Measurements from ENCODE around the gene SPAG17. TPM values are rescaled to one million over a fixed set of nuclear protein-coding genes. Genes with fewer than 3 reads are reported as not detected.

Gene SPAG17
- total and polyA plus RNA-seq, 2 of the 4 experiments (the other 2 are of a cell fraction), result 0.10 TPM; not detected in 1

DNA sequence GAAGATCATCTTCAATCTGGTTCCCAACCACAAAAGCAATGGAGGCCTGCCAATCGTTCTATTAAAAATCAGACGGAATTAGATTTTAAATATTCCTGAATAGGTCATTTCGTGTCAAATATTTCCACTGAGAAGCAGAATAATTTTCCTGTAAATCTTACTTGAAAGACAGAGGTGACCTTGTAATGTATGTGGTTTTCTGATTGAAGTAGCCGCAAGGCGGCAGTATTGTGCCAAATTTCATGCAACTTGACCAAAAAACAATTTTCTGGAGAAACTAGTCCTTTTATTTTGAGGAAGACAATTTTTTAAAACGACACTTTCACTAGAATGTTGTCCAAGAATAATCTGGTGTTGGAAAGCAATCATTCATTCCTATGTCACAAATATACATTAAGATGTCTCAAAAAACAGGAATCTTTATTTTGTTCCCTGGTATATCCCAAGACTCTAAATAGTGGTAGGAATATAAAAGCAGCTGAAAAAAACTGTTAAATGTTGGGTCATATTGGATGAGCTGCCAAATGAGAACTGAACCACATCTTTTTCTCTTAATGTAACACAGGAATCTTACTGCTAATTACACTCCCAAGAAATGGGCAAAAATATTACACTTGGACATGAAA is 33.6 kb downstream of the SPAG17 start:
- intact Hi-C loops (cut with micrococcal nuclease) (loop anchor here (1.0 to 5.0 kb wide), 4 partner anchors 74 to 1216 kb away; no protein-coding TSS in a partner anchor), in situ Hi-C loops (cut with MboI; ENCODE audit: low sequenced_read_pairs) (loop anchor here (10.0 to 25.0 kb wide), 3 partner anchors 77 to 1211 kb away; partner anchors contain the start of genes HAO2 and TBX15)
- no CpG with 5 or more reads among the region's 6 CpGs for WGBS, 2 experiments (ENCODE audit: extremely low coverage in 2 of 2, insufficient read length in 1 of 2)

More for the DNA sequence above, 33.6 kb downstream of the SPAG17 start:
- H3K14ac ChIP-seq (replicated peaks; ENCODE audit: low read depth, low read length), result no peak overlapping the region
- H3K9me1 ChIP-seq (ENCODE audit: insufficient read depth, low read length), result peaks cover 4% of the 10 kb centered on the region
- no peak overlapping the region for H2BK20ac ChIP-seq (ENCODE audit: low read depth, low read length)
- H3K4me3 ChIP-seq (ENCODE audit: insufficient read depth, low read depth, low read length), result no peak overlapping the region
- no peak overlapping the region for H3K18ac ChIP-seq (ENCODE audit: low read depth, low read length)
- no peak overlapping the region for H4K91ac ChIP-seq (ENCODE audit: insufficient read depth, low read depth, low read length)
- no peaks in the 10 kb centered on the region for H3K36me3 ChIP-seq (ENCODE audit: control insufficient read depth, insufficient read depth, low read length)
- ChIA-PET POLR2A (ENCODE audit: unreplicated experiment) (no interaction called here), CTCF (interaction anchor here (0.8 to 1.1 kb wide), 2 partner anchors 96 to 348 kb away, joined by 3 to 4 read pairs; no protein-coding TSS in a partner anchor)
- H3K9ac ChIP-seq (ENCODE audit: low read depth, low read length), result no peak overlapping the region
- H2AK5ac ChIP-seq (ENCODE audit: low read depth, low read length), result no peak overlapping the region
- H3K23ac ChIP-seq (ENCODE audit: low read depth, low read length), result no peak overlapping the region
- no peak overlapping the region for H3K27ac ChIP-seq (ENCODE audit: insufficient read depth, low read length)
- BruUV-seq (replicated peaks), result no TSS peak
- no peak overlapping the region for H3K4ac ChIP-seq (ENCODE audit: low read depth, low read length)
- TF ChIP-seq BHLHE40 (IDR thresholded peaks at IDR 0.05; ENCODE audit: low read depth, low read length) (no peak), SMC3 (IDR thresholded peaks at IDR 0.05; ENCODE audit: low read depth, low read length) (peak; percentile 66), NFE2L2 (IDR thresholded peaks at IDR 0.05; ENCODE audit: low read depth, low read length) (no peak), MAFK (IDR thresholded peaks at IDR 0.05; ENCODE audit: low read depth, low read length) (no peak), ELK1 (IDR thresholded peaks at IDR 0.05; ENCODE audit: borderline replicate concordance, low read depth, low read length) (no peak), CTCF (conservative IDR thresholded peaks at IDR 0.05; ENCODE audit: low read depth, low read length) (peak; percentile 78), RAD21 (IDR thresholded peaks at IDR 0.05; ENCODE audit: low read length) (peak; percentile 72)
- DNase-seq (peak; percentile 67), ATAC-seq (ENCODE audit: low read depth) (no peak)
- dilution Hi-C loops (cut with HindIII; ENCODE audit: low sequenced_read_pairs, unreplicated experiment), result no loop called here
- no peak overlapping the region for H2BK5ac ChIP-seq (ENCODE audit: low read depth, low read length, poor library complexity, severe bottlenecking)
- no peak overlapping the region for H3K56ac ChIP-seq (ENCODE audit: extremely low read depth, insufficient read depth, low read length)
- H3K27me3 ChIP-seq (ENCODE audit: control insufficient read depth, insufficient read depth, low read length), result no peaks in the 10 kb centered on the region
- H4K20me1 ChIP-seq (ENCODE audit: insufficient read depth, low read length), result no peaks in the 10 kb centered on the region
- H3K79me1 ChIP-seq (ENCODE audit: low read depth in 1 of 2, low read length in 2 of 2), result no peaks in the 10 kb centered on the region
- peaks cover 3% of the 10 kb centered on the region for H3K4me1 ChIP-seq (ENCODE audit: control insufficient read depth, insufficient read depth, low read length)
- H2BK120ac ChIP-seq (ENCODE audit: low read depth, low read length), result no peak overlapping the region
- H4K5ac ChIP-seq (ENCODE audit: low read depth, low read length), result no peak overlapping the region
- no peak overlapping the region for H3K4me2 ChIP-seq (ENCODE audit: low read depth, low read length)
- H2AK9ac ChIP-seq (replicated peaks; ENCODE audit: low read depth, low read length, poor library complexity), result no peak overlapping the region
- H2AFZ ChIP-seq (replicated peaks; ENCODE audit: low read length, poor library complexity), result no peak overlapping the region
- H3K9me3 ChIP-seq (ENCODE audit: control insufficient read depth, insufficient read depth, low read length), result no peaks in the 10 kb centered on the region
- H4K8ac ChIP-seq (ENCODE audit: low read depth in 2 of 2, low read length in 2 of 2), result no peak overlapping the region
- H2BK15ac ChIP-seq (ENCODE audit: low read depth, low read length), result no peak overlapping the region

Measured in IMR-90 (cell line).